Suprapubic skin (tissue), 3 donors: ENCODE measurements around the gene LGALS7B.

Experiments used
- CTCF ChIP-seq, 2 donors: fragments of 200-600 bp in 1 of 2; fragments of 450-650 bp in 1 of 2; sonication (generic) in 1 of 2; IDR thresholded peaks; one replicate each; pipeline ENCODE4 v1.5.1; 2016 to 2019; ENCODE audit warnings: antibody characterized with exemption in 2 of 2, mild to moderate bottlenecking in 1 of 2, moderate library complexity in 1 of 2
- POLR2AphosphoS5 ChIP-seq, 3 donors: sonication (generic); formaldehyde crosslinking; IDR thresholded peaks; one replicate each; pipeline ENCODE4 v1.6.1; 2017; ENCODE audit warnings: antibody characterized with exemption in 3 of 3

GRCh38 chr19:38778733-38779132 lies 10.3 kb upstream of the LGALS7B start:
- no peak for TF ChIP-seq CTCF (IDR thresholded peaks at IDR 0.05)
- no peak for TF ChIP-seq POLR2AphosphoS5 (IDR thresholded peaks at IDR 0.05)
